Stimulated activated CD4-positive, alpha-beta T cell treated with anti-CD3 and anti-CD28 coated beads, Interleukin-1b, Interleukin-23, amount 100 ng/mL, for 1 hour (primary cell): ENCODE data around the gene ANKS1B.

Source experiments
- DNase-seq, 2 donors: peaks; one replicate each; pipeline ENCODE4 v3.0.0-alpha.2; 2020; ENCODE audit warnings: low read depth in 2 of 2

Gene ANKS1B

DNA sequence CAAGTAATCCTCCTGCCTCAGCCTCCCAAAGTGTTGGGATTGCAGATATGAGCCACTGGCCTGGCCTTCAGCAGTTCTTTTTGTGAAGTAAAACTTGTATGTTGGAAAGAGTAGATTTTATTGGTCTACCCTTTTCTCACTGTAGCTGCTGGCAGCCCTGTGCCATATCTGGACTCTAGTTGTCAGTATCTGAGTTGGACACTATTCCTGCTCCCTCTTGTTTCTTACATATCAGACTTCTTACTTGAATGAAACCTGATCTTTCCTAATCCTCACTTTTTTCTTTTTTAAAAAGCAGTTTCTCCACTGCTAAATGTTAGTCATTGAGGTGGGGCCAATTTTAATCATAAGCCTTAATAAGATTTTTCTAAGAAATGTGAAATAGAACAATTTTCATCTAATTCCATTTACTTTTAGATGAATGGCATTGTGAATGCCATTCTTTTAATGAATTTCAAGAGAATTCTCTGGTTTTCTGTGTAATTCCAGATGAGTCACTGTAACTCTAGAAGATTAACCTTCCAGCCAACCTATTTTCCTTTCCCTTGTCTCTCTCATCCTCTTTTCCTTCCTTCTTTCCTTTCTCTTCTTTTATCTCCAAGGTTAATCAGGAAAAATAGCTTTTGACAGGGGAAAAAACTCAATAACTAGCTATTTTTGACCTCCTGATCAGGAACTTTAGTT, 1250.9 kb downstream of the ANKS1B start:
- DNase-seq = no peak

DNA sequence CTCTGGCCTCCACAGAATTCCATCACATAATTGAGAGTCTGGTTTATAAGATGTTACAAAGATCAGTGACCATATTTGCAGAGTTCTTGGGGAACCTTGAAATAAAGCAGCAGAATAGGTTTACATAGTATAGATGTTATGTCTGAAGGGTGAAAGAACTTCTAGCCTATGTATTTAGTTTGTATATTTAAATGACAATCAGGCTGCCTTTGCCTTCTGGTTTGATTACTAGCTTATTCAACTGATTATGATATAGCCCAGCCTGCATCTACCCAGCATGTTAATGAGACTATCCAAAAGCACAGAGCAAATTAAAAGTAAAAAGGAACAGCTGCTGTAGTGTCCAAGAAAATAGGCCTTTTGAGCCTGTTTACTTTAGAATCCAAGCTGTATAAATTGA, 1254.3 kb downstream of the ANKS1B start:
- no peak for DNase-seq

DNA sequence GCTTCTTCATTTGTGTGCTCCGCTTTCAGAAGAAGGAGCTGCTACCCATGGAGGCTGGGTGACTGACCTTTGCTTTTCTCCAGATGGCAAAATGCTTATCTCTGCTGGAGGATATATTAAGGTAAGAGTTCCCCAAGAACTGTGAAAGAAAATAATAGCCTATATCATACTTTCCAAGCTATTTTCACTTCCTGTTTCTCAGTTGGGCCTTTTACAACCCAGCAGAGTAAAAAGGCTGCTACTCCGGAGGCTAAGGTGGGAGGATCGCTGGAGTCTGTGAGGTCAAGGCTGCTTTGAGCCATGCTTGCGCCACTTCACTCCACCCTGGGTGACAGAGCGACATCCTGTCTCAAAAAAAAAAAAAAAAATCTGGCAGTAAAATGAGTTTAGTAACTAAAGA, 1257.5 kb downstream of the ANKS1B start:
- DNase-seq = no peak

- peak in 1 of 2 donors; percentile 16 for DNase-seq
Measured at GRCh38 chr12:98725476-98726247, 1259.1 kb downstream of the ANKS1B start.

DNA sequence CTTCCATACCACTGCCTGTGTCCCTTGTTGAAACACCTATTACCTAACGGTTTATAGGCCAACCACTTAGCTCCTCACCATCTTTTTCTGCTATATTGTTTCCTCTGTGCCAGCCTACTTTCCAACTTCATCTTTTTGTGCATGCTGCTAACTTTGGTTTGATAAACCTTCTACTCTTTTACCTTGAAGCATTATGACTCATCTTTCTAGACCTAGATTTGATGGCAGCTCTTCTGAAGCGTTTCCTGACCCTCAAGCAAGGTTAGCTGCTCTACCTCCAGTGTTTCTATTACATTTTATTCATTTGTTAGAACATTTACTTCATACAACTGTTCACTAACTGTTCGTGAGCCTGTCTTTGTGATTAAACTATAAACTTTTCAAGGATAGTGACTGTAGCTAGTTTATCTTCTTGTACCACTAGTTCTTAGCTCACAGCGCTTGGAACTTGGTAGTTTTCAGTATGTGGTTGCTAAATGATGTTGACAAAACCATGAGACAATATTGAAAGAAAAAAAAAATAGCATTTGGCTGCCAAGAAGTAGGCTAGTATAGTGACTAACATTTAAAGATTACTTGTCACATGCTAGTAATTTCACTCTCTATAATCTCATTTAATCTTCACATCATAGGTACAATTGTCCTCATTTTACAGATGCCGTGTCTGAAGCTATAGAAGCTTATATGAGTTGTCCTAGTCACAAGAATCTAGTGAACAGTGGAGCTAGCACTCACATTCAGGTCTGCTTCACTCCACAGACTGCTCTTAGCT, 1260.2 kb downstream of the ANKS1B start:
- DNase-seq = no peak

- no peak for DNase-seq
Measured at GRCh38 chr12:98721204-98721702, 1263.5 kb downstream of the ANKS1B start.

GRCh38 chr12:98719515-98720504, 1264.9 kb downstream of the ANKS1B start:
- no peak for DNase-seq

DNA sequence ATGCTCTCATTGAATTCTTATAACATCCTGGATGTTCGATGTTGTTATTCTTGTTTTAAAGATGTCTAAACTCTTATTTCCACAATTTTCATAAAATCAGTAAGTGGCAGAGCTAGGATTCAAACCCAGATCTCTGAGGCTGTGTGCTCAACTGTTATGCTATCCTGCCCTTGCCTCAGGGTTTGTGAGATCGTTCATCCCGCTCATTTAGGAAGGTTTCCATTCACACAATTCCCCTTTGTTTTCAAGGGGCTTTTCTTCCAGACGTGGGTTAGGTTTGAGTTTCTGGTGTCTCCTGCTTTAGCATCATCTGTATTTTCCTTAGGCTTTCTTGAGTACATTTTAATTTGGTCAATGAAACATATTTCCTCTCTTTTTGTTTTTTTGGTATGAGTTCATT, 1270.3 kb downstream of the ANKS1B start:
- DNase-seq = no peak

GRCh38 chr12:98709022-98709421, 1275.7 kb downstream of the ANKS1B start:
- DNase-seq = no peak

GRCh38 chr12:98701166-98701565, 1283.6 kb downstream of the ANKS1B start:
- DNase-seq = no peak

- no peak for DNase-seq
Measured at GRCh38 chr12:98699586-98699985, 1285.2 kb downstream of the ANKS1B start.

GRCh38 chr12:98698603-98699463, 1285.9 kb downstream of the ANKS1B start:
- peak in 1 of 2 donors; percentile 6 for DNase-seq

- DNase-seq = no peak
Measured at GRCh38 chr12:98697209-98697608, 1287.5 kb downstream of the ANKS1B start.

DNA sequence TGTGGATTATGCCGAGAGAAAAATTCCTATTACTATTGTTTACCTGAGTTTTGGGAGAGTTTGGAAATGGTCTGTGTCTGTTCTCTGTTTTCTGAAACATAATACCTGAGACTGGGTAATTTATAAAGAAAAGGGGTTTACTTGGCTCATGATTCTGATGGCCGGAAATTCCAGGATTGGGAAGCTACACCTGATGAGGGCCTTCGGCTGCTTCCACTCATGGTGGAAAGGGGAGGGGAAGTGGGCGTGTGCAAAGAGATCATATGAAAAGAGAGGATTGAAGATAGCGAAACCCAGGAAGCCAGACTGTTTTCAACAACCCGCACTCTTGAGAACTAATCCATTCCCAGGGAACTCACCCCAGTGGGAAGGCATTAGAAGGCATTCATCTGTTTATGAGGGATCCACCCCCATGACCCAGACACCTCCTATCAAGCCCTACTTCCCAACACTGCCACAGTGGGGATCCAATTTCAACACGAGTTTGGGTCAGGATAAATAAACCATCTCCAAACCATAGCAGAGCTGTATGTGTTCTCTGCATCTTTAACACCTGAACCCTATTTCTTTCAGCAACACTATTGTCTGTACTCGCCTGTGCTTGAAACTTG, 1288.6 kb downstream of the ANKS1B start:
- DNase-seq = no peak

DNA sequence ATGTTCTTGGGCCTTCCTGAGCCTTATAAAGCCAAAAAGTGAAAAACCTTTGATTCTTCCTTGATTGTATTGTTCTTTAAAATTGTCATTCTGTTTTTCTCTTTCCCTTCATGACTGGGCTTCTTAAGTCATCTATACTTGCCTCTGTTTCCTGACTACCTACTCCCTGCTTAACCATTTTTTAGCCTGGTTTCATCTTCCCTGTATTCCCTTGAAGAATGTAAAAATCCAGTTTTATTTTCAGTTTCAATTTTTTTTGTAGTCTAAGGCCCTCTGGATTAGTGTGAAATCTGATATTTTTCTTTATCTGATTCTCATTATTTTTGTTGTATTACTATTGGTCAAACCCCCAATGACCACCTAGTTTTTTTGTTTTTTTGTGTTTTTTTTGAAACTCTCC, 1293.4 kb downstream of the ANKS1B start:
- no peak for DNase-seq

GRCh38 chr12:98686603-98687002, 1298.1 kb downstream of the ANKS1B start:
- no peak for DNase-seq
